A549 (cell line): ENCODE results near the gene TRNP1. TPM values are rescaled to one million over a fixed set of nuclear protein-coding genes. Genes with fewer than 3 reads are reported as not detected.

ENCODE experiments used
- ATAC-seq, 2 experiments: fragments of 200-7000 bp in 1 of 2; fragments of >200 bp in 1 of 2; cut with Nextera tagmentation in 1 of 2; cut with Tn5 transposase in 1 of 2; 3 replicates each; pipeline versions ENCODE4 v1.8.0 to v1.9.1; 2018 to 2020; ENCODE audit warnings: mild to moderate bottlenecking in 1 of 2, moderate library complexity in 1 of 2
- CTCF ChIA-PET: fragments of 300-600 bp; sonication (Branson Sonifier 250); formaldehyde crosslinking; extraction: SDS; loops from one replicate; lab custom pipeline; 2021; ENCODE audit warnings: antibody characterized with exemption, inconsistent platforms; lab: Yijun Ruan, JAX
- POLR2A ChIA-PET: fragments of 350-600 bp; formaldehyde crosslinking; extraction: SDS; loops from one replicate; lab custom pipeline; 2021; ENCODE audit warnings: antibody characterized with exemption, inconsistent platforms; lab: Yijun Ruan, JAX
- DNase-seq, 2 experiments: peaks; one replicate each; pipeline versions ENCODE4 v3.0.0 to v3.0.0-alpha.2; 2011 to 2016; ENCODE audit warnings: low read depth in 1 of 2, low spot score in 1 of 2
- FAIRE-seq: peaks from 2 replicates; lab custom pipeline; 2011; peaks lifted over from hg19 to GRCh38; lab: Jason Lieb, UNC
- H3K27ac ChIP-seq, 2 experiments: fragments of >200 bp; sonication (Bioruptor Twin); formaldehyde crosslinking; 3 replicates each; pipeline ENCODE4 v1.5.1; 2016 to 2017
- H3K4me1 ChIP-seq: fragments of >200 bp; sonication (Bioruptor Twin); formaldehyde crosslinking; 3 replicates; pipeline ENCODE4 v1.6.1; 2016
- H3K4me2 ChIP-seq: fragments of >200 bp; sonication (Bioruptor Twin); formaldehyde crosslinking; 3 replicates; pipeline ENCODE4 v1.6.1; 2016
- H3K4me3 ChIP-seq: fragments of >200 bp; sonication (Bioruptor Twin); formaldehyde crosslinking; 3 replicates; pipeline ENCODE4 v1.5.1; 2016
- H3K9me3 ChIP-seq: fragments of >200 bp; sonication (Bioruptor Twin); formaldehyde crosslinking; 3 replicates; pipeline ENCODE4 v1.6.1; 2016
- CBX2 ChIP-seq: fragments of 200-600 bp; sonication (generic); IDR thresholded peaks from 2 replicates; pipeline ENCODE4 v1.6.1; 2016; ENCODE audit warnings: low read depth, mild to moderate bottlenecking, borderline replicate concordance
- CBX8 ChIP-seq: fragments of 200-600 bp; sonication (generic); IDR thresholded peaks from 2 replicates; pipeline ENCODE4 v1.6.1; 2016
- CHD4 ChIP-seq: fragments of 200-600 bp; sonication (generic); IDR thresholded peaks from 2 replicates; pipeline ENCODE4 v1.6.1; 2016; ENCODE audit warnings: antibody characterized with exemption, mild to moderate bottlenecking, borderline replicate concordance
- FOSB ChIP-seq: fragments of 250-450 bp; sonication (Bioruptor Pico); IDR thresholded peaks from 2 replicates; pipeline ENCODE4 v1.5.0; 2020; ENCODE audit warnings: mild to moderate bottlenecking, moderate library complexity
- FOSL2 ChIP-seq, 2 experiments: fragments of 450-650 bp in 1 of 2; fragments of >200 bp in 1 of 2; sonication (Bioruptor Twin) in 1 of 2; formaldehyde crosslinking; IDR thresholded peaks; 2 replicates each; pipeline versions ENCODE4 v1.5.0 to v1.6.1; 2016 to 2020; ENCODE audit warnings: mild to moderate bottlenecking in 1 of 2, moderate library complexity in 1 of 2
- FOXS1 ChIP-seq: fragments of 250-450 bp; sonication (Bioruptor Pico); IDR thresholded peaks from 2 replicates; pipeline ENCODE4 v1.5.0; 2020; ENCODE audit warnings: mild to moderate bottlenecking, moderate library complexity
- HDAC2 ChIP-seq: fragments of 200-600 bp; sonication (generic); IDR thresholded peaks from 2 replicates; pipeline ENCODE4 v1.6.1; 2016
- HOXA7 ChIP-seq: fragments of 250-450 bp; sonication (Bioruptor Pico); IDR thresholded peaks from 2 replicates; pipeline ENCODE4 v1.5.0; 2020; ENCODE audit warnings: mild to moderate bottlenecking, moderate library complexity
- HOXB13 ChIP-seq: fragments of 250-450 bp; sonication (Bioruptor Pico); IDR thresholded peaks from 2 replicates; pipeline ENCODE4 v1.5.0; 2020; ENCODE audit warnings: low read depth, mild to moderate bottlenecking, moderate library complexity
- JUNB ChIP-seq: fragments of >200 bp; sonication (Bioruptor Twin); formaldehyde crosslinking; IDR thresholded peaks from 2 replicates; pipeline ENCODE4 v1.6.1; 2016
- KDM1A ChIP-seq: fragments of 200-600 bp; sonication (generic); IDR thresholded peaks from 2 replicates; pipeline ENCODE4 v1.6.1; 2016; ENCODE audit warnings: low read depth, mild to moderate bottlenecking
- PHF8 ChIP-seq: fragments of 200-600 bp; sonication (generic); IDR thresholded peaks from 2 replicates; pipeline ENCODE4 v1.6.1; 2016; ENCODE audit warnings: low read depth, mild to moderate bottlenecking, antibody characterized with exemption, moderate library complexity, borderline replicate concordance
- POLR2A ChIP-seq: IDR thresholded peaks from 2 replicates; pipeline ENCODE4 v1.6.1; 2012; ENCODE audit warnings: mild to moderate bottlenecking, low read length
- RARB ChIP-seq: fragments of 250-450 bp; sonication (Bioruptor Pico); IDR thresholded peaks from 2 replicates; pipeline ENCODE4 v1.8.0; 2021; ENCODE audit warnings: mild to moderate bottlenecking, moderate library complexity
- RCOR1 ChIP-seq: fragments of 150-350 bp; IDR thresholded peaks from 2 replicates; pipeline ENCODE4 v1.6.1; 2014; ENCODE audit warnings: antibody characterized with exemption, low read length, low read depth
- SMC3 ChIP-seq: fragments of >200 bp; sonication (Bioruptor Twin); formaldehyde crosslinking; IDR thresholded peaks from 3 replicates; pipeline ENCODE4 v1.6.1; 2018; ENCODE audit warnings: inconsistent platforms
- TFCP2L1 ChIP-seq: fragments of 250-450 bp; sonication (Bioruptor Pico); IDR thresholded peaks from 2 replicates; pipeline ENCODE4 v1.5.0; 2021; ENCODE audit warnings: mild to moderate bottlenecking
- TP53 ChIP-seq: fragments of 250-450 bp; sonication (Bioruptor Pico); IDR thresholded peaks from 2 replicates; pipeline ENCODE4 v1.5.0; 2021; ENCODE audit warnings: mild to moderate bottlenecking, moderate library complexity
- USF2 ChIP-seq: fragments of 450-650 bp; IDR thresholded peaks from 2 replicates; pipeline ENCODE4 v1.6.1; 2014; ENCODE audit warnings: antibody characterized with exemption
- ZFP36 ChIP-seq: fragments of 450-650 bp; IDR thresholded peaks from 2 replicates; pipeline ENCODE4 v1.6.1; 2014; ENCODE audit warnings: borderline replicate concordance; ENCODE audit not compliant: partially characterized antibody
- ZNF302 ChIP-seq: fragments of 250-450 bp; sonication (Bioruptor Pico); IDR thresholded peaks from 2 replicates; pipeline ENCODE4 v1.9.0; 2021; ENCODE audit warnings: inconsistent platforms, mild to moderate bottlenecking, moderate library complexity
- ZSCAN20 ChIP-seq: fragments of 250-450 bp; sonication (Bioruptor Pico); IDR thresholded peaks from 2 replicates; pipeline ENCODE4 v1.8.0; 2022; ENCODE audit warnings: mild to moderate bottlenecking, moderate library complexity
- WGBS: methylation state at CpG from one replicate; pipeline ENCODE4 v1.1.6; 2017; ENCODE audit errors: missing lambda C conversion rate; 5-methylcytosine and 5-hydroxymethylcytosine counted together
- polyA plus RNA-seq, 4 experiments: library from polyadenylated mRNA; depleted of rRNA in 3 of 4; stranded (reverse); fragments of >200 nt; fragmentation: RNase III in 1 of 4; extraction: RNeasy Plus Mini Kit Qiagen cat#74134 plus additional on column Dnase treatment in 1 of 4; gene quantifications; 2 replicates in 3 of 4; 3 replicates in 1 of 4; pipeline ENCODE4 v1.2.3, GENCODE V29; 2011 to 2017
- TF ChIP-seq, protein P1 (sequence below): fragments of 250-450 bp; sonication (Bioruptor Pico); IDR thresholded peaks from 2 replicates; pipeline ENCODE4 v1.5.0; 2021; ENCODE audit warnings: mild to moderate bottlenecking, moderate library complexity, borderline replicate concordance
- TF ChIP-seq, protein P2 (sequence below): IDR thresholded peaks from 2 replicates; pipeline ENCODE4 v1.6.1; 2012
- TF ChIP-seq, protein P3 (sequence below): fragments of 200-600 bp; sonication (generic); IDR thresholded peaks from 2 replicates; pipeline ENCODE4 v1.6.1; 2016; ENCODE audit warnings: antibody characterized with exemption, mild to moderate bottlenecking, moderate library complexity

Gene TRNP1
- polyA plus RNA-seq, 2 of the 4 experiments (the other 2 are of a cell fraction), result 73.9 to 113 TPM

DNA sequence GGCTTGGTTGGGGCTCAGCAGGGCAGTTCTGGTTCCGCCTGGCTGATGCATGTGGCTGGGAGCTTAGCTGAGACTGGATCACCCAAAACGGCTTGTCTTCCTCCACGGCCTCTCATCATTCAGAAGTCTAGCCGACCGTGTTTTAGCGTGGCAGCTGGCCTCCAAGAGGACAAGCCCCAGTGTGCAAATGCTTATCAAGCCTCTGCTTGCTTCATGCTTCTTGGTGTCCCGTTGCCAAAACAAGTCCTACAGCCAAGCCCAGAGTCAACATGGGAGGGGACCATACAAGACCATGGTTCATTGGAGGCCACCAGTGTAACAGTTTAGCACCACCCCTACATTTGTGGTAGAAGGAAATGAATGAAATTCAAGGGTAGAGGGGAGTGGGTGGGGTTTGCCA is 22.7 kb upstream of the TRNP1 start (continued):
- TF ChIP-seq HOXB13 (CRISPR knock-in tag), result no peak

DNA sequence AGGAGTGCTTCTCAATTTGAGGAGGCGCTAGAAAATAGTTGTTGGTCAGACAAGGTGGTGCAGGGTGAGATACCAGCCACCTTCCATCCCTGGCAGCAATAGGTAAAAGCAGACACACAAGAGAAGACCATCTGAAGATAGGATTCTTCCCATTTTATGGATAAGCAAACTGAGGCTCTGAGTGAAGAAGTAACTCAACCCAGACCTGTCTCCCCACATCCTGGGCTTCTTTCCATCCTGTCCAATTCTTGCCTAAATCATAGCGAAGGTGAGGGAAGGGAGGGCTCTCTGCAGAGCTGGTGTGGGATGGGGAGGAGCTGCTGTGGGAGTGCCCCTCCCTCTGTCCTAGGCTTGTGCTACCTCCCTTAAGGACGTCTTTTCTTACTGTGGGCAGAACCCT is 21.9 kb upstream of the TRNP1 start:
- Histone ChIP-seq H3K9me3 (no peaks in the 10 kb centered on the region), H3K4me1 (peaks cover 32% of the 10 kb centered on the region), H3K27ac (peak overlapping the region in 1 of 2 experiments; percentile 73; a peak in 4 of 6 replicates), H3K4me2 (no peak overlapping the region), H3K4me3 (no peak overlapping the region)
- no peak for ATAC-seq
- DNase-seq, result no peak
- FAIRE-seq, result no peak
- CTCF ChIA-PET, result interaction anchor here (1.5 to 2.9 kb wide), 2 partner anchors 25 to 29 kb away, joined by 4 to 14 read pairs; no protein-coding TSS in a partner anchor
- POLR2A ChIA-PET, result interaction anchor here (0.7 kb wide), 1 partner anchor 22 kb away, joined by 3 read pairs; the partner anchor contains the start of gene TRNP1
- TF ChIP-seq RCOR1 (no peak), SMC3 (no peak), PHF8 (no peak), CHD4 (peak; percentile 80), KDM1A (peak; percentile 86; the same call in 1 of the 2 replicates), ZNF302 (CRISPR knock-in tag) (no peak), ZSCAN20 (no peak), POLR2A (no peak)
- TF ChIP-seq, protein P1, sequence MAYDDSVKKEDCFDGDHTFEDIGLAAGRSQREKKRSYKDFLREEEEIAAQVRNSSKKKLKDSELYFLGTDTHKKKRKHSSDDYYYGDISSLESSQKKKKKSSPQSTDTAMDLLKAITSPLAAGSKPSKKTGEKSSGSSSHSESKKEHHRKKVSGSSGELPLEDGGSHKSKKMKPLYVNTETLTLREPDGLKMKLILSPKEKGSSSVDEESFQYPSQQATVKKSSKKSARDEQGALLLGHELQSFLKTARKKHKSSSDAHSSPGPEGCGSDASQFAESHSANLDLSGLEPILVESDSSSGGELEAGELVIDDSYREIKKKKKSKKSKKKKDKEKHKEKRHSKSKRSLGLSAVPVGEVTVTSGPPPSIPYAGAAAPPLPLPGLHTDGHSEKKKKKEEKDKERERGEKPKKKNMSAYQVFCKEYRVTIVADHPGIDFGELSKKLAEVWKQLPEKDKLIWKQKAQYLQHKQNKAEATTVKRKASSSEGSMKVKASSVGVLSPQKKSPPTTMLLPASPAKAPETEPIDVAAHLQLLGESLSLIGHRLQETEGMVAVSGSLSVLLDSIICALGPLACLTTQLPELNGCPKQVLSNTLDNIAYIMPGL (CRISPR knock-in tag), result no peak
- 84% methylated on average over 3 of the region's 3 CpGs for WGBS

DNA sequence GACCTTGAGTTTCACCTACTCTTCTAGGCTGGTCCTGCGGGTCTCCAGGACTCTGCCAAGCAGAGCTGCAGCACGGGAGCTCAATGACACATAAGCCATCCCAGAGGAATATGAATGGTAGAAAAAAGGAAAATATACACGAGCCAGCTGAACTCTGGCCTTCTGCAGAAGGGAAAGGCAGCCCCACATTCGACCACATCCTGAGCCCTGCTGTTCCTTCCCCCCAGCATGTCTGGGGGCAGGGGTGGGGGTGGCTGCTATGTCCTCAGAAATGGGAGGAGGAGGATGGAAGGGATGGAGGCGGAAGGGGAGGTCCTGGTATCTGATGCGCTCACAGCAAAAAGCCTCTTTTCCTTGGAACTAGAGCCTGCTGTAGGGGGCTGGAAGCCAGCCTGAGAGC is 21.1 kb upstream of the TRNP1 start:
- peak; percentile 19 to 37; a peak in 1 of 6 replicates for ATAC-seq

More for the DNA sequence above, 21.1 kb upstream of the TRNP1 start:
- Histone ChIP-seq H3K27ac (peak overlapping the region; percentile 35 to 73; a peak in 4 of 6 replicates), H3K4me1 (peaks cover 28% of the 10 kb centered on the region; the same call in 2 of the 3 replicates), H3K4me3 (no peak overlapping the region), H3K9me3 (no peaks in the 10 kb centered on the region), H3K4me2 (no peak overlapping the region)
- 36% methylated on average over 6 of the region's 6 CpGs for WGBS
- DNase-seq, result no peak
- no peak for FAIRE-seq
- POLR2A ChIA-PET, result interaction anchor here (0.7 kb wide), 1 partner anchor 21 kb away, joined by 3 read pairs; the partner anchor contains the start of gene TRNP1
- TF ChIP-seq, protein P2, sequence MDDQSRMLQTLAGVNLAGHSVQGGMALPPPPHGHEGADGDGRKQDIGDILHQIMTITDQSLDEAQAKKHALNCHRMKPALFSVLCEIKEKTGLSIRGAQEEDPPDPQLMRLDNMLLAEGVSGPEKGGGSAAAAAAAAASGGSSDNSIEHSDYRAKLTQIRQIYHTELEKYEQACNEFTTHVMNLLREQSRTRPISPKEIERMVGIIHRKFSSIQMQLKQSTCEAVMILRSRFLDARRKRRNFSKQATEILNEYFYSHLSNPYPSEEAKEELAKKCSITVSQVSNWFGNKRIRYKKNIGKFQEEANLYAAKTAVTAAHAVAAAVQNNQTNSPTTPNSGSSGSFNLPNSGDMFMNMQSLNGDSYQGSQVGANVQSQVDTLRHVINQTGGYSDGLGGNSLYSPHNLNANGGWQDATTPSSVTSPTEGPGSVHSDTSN, result no peak
- TF ChIP-seq ZFP36 (no peak), JUNB (no peak), USF2 (no peak), CBX2 (no peak), FOSL2 (IDR thresholded peaks at IDR 0.05) (no peak), FOSL2 (CRISPR knock-in tag; IDR thresholded peaks at IDR 0.05) (no peak), HDAC2 (no peak), CBX8 (no peak), FOSB (CRISPR knock-in tag) (no peak), RARB (no peak), CHD4 (no peak), TP53 (CRISPR knock-in tag) (no peak), KDM1A (no peak), FOXS1 (CRISPR knock-in tag) (no peak), HOXA7 (no peak), ZSCAN20 (no peak), TFCP2L1 (CRISPR knock-in tag) (no peak)
- TF ChIP-seq, protein P3, sequence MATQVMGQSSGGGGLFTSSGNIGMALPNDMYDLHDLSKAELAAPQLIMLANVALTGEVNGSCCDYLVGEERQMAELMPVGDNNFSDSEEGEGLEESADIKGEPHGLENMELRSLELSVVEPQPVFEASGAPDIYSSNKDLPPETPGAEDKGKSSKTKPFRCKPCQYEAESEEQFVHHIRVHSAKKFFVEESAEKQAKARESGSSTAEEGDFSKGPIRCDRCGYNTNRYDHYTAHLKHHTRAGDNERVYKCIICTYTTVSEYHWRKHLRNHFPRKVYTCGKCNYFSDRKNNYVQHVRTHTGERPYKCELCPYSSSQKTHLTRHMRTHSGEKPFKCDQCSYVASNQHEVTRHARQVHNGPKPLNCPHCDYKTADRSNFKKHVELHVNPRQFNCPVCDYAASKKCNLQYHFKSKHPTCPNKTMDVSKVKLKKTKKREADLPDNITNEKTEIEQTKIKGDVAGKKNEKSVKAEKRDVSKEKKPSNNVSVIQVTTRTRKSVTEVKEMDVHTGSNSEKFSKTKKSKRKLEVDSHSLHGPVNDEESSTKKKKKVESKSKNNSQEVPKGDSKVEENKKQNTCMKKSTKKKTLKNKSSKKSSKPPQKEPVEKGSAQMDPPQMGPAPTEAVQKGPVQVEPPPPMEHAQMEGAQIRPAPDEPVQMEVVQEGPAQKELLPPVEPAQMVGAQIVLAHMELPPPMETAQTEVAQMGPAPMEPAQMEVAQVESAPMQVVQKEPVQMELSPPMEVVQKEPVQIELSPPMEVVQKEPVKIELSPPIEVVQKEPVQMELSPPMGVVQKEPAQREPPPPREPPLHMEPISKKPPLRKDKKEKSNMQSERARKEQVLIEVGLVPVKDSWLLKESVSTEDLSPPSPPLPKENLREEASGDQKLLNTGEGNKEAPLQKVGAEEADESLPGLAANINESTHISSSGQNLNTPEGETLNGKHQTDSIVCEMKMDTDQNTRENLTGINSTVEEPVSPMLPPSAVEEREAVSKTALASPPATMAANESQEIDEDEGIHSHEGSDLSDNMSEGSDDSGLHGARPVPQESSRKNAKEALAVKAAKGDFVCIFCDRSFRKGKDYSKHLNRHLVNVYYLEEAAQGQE, result no peak
- CTCF ChIA-PET, result interaction anchor here (1.5 to 2.9 kb wide), 2 partner anchors 25 to 28 kb away, joined by 4 to 14 read pairs; no protein-coding TSS in a partner anchor
